ENCODE measurements around the gene TTC31.
A peak's percentile ranks its signal among the peaks of the same experiment; 100 is the strongest.
"Not testable (repeated sequence)": the region's sequence is repeated elsewhere in the genome, so short reads cannot be mapped to it uniquely, and the experiment has no call there.

TTC31 gene

DNA sequence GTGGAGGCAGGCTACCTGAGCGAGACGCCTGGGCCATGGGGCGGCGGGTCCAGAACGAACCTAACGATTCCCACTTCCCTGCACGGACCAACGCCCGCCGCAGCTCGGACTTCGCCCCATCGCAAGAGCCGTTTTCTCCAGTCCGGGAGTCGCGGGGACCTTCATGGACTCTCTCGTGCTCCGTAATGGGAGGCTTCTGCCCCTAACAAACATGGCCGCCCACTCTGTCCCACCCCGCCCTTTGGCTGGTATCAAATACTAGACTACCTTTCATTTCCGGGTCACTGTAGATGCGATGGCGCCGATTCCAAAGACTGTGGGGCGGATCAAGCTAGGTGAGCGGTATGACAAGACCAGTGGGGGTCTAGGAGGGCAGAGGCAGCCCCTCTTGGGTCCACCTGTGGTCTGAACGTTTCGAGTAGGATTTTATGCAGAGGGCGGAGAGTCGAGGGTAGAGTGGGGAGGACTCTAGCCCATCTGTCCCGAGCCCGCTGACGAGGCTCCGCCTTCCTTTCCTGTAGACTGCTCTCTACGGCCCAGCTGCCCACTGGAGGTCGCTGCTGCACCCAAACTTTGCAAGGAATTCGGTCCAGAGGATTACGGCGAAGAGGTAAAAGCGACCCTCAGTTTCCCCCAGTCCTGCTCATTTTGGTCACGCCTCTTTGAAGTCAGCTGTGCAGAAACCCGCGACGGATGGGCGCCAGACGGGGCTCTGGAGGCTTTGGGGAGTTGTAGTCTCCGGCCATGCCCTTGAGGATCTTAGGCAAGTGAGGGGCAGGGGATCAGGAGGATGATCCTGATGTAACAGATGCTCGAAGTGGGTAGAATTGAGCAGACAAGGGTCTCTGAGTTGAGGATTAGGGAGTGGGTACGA, at the start of gene TTC31, which contains the start of gene CCDC142:
TTC31 (plus strand) TSS at position 281 of the 874 bp plus-strand sequence; CDS start at position 296, 15 bp downstream.
CCDC142 (minus strand) TSS at position 198 of the 874 bp plus-strand sequence; CDS start at position 37, 161 bp downstream.
- peak; percentile 82 for DNase-seq

DNA sequence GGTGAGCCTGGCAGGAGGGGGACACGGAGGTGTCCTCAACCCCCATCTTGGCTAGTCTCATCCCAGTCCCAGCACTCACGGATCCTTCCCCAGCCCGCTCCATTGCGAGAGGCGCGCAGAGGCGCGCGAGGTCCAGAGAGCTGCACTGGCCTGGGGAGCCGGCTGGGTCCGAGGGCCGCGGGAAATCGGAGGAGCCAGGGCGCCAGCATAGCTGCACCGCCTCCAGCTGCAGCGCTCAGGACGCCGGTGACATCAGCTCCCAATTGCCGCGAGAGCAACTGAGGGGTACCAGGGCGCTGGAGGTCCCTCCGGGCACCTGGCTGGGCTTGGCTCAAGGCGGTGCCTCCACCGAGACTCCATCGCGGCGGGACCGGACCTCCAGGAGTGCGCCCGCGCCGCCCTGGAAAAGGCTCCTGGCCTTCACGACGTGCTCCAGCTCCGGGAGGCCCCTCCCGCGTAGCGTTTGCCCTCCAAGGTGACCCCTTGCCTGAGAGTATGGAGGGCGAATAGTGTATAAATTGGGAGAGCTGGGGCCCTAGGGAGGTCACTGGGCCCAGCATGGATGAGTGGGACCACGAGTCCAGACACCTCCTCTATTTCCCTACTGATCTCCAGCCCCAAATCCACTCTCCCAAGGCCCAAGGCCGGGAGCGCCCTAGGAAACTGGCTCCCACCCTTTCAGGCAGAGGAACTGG, 46.6 kb upstream of the TTC31 start:
- no peak for DNase-seq

DNA sequence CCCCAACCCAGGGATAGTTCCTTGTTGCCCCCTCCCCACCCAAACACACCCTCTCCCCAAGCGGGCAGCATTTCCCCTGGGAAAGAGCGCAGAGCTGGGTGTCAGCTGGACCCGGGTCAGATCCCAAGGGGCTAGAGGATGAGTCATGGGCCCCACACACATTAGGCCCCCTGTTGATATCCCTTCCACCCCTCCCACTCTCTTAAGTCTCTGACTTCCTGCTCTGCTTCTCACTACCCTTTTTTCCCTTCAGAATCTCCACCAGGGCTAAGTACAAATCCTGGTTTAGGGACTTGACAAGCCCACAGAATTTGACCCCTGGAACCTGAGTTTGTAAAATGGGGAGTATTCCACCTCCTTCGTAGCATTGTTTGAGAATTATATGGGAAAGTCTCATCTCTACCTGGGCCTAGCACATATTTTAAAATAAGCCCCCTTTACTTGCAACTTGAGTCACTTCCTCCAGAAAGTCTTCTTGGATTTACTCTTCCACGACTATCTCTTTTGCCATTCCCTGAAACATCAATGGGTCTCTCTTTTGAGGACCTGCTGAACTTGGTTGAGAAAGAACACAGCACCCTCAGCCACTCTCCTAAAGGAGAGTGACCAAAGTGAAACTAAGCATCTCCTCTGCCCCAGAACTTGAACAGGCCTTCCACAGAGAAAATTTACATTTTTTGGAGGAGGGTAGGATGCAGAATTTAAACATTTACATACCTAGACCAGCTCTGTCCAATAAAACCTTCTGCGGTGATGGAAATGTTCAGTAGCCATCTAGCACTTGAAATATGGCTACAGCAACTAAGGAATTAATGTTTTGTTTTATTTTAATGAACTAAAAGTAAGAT, 45.8 kb upstream of the TTC31 start:
- no peak for DNase-seq

DNA sequence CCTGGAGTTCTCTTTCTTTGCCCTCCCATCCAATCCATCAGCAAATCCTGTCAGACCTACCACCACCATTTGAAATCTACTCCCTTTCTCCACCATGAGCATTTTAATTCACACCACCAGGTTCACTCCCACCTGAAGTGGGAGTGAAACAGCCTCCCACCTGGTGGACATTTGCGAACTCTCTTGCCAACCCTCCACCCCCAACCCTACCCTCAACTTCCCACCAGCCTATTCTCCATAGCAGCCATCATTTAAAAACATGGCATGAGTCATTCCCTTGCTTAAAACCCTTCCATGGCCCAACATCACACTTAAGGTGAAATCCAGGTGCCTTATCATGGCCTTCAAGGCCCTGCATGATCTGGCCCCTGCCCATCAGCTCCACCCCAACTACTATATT, 44.6 kb upstream of the TTC31 start:
- no peak for DNase-seq

DNA sequence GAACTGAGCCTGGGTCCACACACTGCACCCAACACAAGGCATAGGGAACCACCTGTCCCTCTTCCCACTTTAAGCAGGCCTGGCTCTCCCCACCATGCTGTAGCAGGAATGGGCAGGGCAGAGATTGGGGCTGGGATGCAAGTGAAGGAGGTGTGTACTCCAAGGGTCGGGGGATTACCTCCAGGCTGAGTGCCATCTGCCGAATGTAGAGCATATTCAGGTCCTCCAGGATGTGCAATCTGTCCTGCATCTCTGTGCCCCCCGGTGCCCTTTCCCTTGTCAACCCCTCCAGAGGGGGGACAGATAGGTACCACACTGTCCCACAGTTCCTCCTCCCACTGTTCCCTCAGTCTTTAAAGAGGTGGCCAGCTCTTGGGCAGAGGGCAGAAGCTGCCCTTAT, 43.5 kb upstream of the TTC31 start:
- DNase-seq: no peak

DNA sequence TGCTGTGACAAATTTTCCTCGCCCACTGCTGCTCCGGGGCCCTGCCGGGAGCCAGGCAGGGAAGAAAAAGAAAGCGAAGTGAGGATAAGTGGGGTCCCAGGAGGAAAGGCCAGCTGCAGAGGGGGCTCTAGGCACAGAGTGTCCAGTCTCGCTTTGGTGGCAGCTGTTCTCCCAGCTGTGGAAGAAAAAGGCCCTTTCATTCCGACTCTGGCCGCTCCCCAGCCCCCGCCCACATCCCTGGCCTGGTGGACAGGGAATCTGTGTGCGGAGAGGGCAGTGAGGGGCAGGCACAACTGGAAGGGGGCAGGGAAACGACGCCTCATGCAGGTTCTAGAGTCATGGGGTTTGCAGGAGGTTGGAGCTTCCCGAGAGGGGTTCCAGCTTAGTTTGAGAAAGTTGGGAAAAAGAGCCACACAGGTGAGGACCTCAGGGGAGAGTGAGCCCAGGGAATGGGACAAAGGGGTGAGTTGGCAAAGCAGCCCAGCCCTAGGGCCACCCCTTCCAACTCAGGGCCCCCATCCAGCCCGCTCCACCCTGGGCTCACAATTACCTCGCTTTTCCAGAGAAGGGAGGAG, 43.0 kb upstream of the TTC31 start:
- DNase-seq: no peak

DNA sequence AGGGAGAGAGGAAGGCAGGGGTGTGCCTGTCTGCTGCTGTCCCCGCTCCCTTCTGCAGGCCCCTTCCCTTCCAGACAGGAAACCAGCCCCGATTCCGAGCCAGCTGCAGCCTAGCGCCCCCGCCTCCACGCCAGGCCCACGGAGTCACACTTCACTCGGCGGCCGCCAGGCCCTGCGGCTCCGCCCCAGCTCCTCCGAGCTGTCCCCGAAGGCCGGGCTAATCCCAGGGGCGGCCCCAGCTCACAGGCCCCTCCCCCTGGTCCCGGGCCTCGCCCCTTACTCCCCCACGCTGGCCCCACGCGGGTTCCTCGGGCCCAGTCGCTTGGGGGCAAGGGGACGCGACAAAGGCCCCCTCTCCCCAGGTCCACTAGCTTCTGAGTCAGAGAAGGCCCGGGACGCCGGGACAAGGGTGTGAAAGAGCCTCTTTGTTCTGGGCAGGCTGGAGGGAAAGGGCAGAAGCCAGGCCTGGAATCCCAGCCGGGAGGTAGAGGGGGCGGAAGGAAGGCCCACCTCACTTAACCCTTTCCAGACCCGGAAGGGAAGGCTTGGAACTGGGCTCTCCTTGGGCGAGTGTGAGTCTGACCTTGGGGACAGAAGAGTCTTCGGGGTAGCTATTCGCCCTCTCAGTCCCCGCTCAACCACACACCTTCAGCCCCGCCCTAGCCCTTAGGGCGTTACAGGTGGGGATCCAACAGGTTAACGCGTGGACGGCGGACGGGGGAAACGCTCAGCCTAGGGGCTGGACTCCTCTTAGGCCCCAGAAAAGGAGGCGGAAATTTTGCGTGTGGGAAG, 42.3 kb upstream of the TTC31 start:
- DNase-seq: peak; percentile 36

DNA sequence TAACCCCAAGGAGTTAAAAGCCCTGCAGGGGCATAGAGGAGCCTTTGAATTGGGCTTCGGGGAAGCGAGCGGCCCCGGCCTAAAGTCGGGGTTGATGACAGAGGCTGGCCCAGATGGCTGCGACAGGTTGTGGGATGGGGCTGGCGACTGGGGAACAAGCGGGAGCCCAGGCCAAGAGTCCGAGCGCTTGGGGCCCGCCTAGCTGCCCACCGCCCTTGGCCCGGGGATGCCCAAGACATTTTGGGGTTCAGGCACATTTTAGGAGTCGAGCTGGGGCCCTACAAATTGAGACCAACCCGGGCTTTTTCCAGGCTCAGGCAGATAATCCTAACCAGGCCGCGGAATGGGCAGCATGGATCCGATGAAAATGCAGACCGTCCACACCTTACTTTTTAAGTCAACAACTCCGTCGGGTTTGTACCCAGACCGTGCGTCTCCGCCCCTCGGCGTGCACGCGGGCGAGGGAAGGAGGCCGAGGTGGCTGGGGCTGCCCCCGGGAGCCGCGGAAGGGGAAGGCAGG, 41.7 kb upstream of the TTC31 start:
- DNase-seq: peak; percentile 20

DNA sequence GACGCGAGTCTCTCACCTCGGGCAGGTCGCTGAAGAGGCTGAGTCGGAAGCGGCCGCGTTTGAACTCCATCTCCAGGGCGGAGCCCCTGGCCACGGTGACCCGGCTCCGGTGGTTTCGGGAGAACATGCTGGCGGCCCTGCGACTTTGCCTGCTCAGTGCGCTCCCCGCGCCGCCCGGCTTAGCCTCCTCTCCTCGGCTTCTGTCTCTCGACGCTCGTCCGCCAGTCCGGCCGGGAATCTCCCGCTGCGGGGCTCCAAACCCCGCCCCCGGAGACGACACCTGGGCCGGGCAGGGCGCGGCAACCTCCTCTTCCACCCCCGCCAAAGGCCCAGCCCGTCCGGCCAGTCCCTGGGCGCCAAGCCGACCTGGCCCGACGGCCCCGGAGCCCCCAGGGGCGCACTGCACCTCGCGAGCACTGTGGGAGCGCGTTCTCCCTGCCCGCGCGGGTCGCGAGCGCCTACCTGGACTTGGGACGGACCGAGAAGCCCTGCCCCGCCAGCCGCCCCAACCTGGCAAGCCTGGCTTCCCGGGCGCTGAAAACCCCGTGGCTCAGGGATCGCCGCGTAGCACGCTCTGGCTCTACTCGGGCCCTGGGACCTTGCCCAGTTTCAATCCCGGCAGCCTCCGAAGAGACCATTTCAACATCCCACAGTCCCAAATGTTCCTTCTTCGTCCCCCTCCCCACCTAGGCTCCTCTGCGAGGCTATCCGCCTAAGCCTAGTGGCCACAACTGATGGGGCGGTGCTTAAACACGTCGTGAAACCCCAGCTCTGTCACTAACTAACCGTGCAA, 41.0 kb upstream of the TTC31 start, which contains the start of gene RTKN:
RTKN (minus strand) TSS at position 248 of the 793 bp plus-strand sequence; CDS start at position 127, 121 bp downstream.
- peak; percentile 17 for DNase-seq

DNA sequence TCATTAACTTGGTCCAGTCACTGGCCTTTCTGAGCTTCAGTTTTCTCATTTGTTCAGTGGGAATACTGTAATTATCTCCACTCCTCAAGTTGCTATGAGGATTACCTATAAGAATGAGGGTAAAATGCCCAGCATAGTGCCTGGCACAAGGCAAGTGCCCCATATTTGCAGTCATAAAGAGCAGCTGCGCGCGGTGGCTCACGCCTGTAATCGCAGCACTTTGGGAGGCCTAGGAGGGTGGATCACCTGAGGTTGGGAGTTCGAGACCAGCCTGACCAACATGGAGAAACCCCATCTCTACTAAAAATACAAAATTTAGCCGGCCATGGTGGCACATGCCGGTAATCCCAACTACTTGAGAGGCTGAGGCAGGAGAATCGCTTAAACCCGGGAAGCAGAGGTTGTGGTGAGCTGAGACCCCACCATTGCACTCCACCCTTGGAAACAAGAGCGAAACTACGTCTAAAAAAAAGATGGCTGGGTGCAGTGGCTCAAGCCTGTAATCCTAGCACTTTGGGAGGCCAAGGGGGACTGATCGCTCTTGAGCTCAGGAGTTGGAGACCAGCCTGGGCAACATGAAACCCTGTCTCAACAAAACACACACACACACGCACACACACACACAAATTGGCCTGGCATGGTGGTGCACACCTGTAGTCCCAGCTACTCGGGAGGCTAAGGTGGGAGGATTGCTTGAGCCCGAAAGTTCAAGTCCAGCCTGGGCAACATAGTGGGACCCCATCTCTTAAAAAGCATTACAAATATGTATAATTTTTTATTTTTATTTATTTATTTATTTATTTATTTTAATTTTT, 40.2 kb upstream of the TTC31 start:
- not testable (repeated sequence) for DNase-seq

DNA sequence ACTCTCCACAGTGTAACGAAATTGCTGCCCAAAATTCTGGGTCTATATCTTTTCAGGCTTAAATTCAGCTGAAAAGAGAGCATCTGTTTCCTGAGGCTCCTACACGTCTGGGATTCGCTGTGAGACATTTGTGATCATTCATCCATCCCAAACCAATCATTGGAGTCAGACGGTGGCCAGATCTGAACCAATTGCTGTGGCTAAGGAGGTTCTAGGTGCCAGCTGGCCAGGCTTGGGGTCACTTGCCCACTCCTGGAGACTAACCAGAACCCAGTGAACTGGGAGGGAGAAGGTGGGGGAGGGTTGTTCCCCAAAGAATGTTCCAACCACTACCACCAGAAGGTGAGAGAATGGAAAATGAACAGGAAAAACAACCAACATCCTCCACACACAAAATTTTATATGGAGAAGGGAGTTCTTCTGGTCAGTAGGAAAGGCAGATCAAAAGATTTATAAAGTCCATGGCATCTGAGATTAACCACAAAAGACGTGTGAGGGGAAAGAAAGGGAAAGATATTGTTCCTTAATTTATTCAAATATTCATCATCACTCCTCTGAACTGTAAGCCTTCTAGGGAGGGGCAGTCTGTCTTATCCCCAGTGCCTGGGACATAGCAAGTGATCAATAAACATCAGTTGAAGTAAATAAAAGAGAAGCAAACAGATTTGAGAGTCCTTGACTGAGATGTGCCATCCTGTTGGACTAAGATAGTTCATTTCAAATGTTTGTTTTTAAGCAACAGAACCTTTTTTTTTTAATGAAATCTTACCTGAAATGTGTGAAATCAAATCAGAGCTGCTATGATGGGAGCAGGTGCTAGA, 38.2 kb upstream of the TTC31 start:
- no peak for DNase-seq

DNA sequence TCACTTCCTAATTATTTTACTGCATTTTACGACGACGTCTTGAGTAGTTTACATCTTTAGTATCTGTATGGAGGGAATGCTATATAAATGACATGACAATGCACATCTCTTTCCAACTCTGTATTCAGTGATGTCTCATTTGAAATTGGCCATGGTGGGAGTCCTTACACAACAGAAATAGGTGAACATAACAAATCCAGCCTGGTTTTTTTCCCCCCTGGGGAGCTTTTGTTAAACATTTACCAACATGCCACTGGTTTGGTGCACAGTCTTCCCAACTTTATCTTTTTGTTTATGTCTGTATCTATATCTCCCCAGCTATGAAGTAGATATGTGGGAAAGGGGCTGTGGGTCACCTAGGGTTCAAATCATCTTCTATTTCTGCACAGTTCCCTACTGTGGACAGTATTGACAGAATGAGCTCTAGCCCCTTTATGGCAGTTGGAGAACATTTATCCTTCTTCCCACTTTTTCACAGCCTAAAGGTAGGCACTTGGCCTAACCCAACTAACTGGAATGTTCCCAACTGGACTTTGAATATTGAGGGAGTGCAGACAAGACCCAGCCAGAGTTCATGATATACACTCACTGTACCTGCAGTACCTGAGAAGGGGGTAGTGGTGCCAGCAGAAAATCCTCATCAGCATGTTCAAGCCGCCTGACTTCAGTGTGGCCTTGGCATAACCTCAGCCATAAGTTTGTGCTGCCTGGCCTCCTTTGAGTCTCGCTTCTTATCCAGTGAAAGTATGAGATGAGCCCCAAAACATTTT, 35.5 kb upstream of the TTC31 start:
- no peak for DNase-seq

DNA sequence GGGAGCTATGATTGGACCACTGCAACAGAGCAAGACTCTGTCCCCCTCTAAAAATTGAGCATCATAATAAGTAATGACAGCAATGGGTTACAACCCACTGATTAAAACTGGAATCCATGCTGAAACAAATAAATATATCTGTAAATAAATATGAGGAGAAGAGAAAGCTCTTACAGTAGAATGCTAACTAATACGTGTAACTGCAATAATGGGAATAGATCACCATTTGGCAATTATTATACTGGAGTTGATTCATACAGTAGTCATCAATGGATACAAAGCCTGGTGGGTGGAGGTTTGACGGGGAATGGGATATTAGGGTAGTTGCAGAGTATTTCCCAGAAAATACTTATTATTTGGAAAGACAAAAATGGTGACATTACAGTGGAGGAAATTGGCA, 34.1 kb upstream of the TTC31 start:
- DNase-seq: no peak

DNA sequence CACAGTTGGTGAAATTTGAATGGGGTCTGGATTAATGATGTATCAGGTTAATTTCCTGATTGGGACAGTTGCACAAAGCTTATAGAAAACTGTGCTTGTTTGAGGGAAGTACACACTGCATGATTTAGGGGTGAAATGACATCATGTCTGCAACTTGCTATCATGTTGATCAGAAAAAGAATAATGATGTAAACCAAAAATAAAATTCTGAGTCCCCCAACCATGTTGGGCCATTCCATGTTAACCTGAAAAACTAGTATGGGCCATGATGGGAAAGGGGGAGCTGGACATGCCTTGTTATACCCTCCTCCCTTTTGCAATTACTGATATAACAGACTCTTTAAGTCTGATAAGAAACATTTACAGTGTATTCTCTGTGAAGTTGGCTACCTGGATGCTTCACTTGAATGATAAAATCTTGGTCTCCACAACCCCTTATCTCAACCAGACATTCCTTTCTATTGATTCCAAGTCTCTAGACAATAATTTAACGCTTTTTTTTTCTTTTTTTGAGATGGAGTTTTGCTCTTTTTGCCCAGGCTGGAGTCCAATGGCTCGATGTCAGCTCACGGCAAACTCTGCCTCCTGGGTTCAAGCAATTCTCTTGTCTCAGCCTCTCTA, 32.2 kb upstream of the TTC31 start:
- no peak for DNase-seq

DNA sequence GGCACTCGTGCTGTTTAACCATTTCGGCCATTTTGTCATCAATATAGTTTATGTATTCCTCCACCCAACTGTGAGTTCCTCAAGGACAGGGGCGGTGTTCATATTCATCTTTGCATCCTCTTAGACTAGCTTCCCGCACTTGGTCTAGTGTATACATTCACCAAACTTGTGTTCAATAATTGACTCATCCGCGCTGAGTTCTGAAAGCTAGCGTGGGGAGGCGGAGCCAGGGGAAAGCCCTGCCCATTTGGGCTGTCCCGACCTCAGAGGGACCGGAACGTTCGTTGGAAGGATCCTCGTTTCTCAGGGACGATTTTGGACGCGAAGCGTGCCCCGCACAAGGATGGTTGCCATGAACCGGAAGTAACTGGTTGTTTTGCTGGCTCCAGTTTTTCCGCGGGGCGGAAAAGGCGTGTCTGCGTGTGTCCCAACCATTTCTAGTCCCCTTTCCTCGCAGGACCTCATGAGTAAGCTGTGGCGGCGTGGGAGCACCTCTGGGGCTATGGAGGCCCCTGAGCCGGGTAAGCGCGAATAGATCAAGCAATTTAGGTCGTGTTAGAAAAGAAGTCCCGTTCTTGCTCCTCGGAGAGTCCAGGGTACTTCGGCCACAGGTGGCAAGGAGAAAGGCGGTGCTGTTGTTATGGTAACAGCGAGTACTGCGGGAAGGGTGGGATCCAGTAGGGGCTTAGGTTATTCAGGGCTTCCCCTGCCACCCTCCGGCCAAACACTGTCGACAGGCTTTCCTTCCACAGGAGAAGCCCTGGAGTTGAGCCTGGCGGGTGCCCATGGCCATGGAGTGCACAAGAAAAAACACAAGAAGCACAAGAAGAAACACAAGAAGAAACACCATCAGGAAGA, 28.0 kb upstream of the TTC31 start, which contains the start of gene INO80B:
INO80B (plus strand) TSS at position 434 of the 858 bp plus-strand sequence; CDS start at position 464, 30 bp downstream.
- DNase-seq: peak; percentile 88

DNA sequence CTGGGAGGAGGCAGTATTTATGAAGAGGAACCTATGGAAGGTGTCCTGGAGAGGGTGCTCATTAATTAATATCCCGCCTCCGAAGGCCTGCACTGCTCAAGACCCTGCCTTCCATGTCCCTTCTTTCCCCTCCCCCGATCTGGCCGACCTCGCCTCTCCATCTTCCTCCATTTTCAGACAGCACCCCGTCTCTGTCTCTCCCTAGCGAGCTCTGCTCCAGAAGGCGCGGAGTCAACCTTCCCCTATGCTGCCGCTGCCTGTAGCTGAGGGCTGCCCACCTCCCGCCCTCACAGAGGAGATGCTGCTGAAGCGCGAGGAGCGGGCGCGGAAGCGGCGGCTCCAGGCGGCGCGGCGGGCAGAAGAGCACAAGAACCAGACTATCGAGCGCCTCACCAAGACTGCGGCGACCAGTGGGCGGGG, 25.7 kb upstream of the TTC31 start:
- no peak for DNase-seq

All from NCI-H2029 treated with DMSO at 0.1 percent for 48 hours (cell line).